ENCODE data around the gene AGT.

DNA sequence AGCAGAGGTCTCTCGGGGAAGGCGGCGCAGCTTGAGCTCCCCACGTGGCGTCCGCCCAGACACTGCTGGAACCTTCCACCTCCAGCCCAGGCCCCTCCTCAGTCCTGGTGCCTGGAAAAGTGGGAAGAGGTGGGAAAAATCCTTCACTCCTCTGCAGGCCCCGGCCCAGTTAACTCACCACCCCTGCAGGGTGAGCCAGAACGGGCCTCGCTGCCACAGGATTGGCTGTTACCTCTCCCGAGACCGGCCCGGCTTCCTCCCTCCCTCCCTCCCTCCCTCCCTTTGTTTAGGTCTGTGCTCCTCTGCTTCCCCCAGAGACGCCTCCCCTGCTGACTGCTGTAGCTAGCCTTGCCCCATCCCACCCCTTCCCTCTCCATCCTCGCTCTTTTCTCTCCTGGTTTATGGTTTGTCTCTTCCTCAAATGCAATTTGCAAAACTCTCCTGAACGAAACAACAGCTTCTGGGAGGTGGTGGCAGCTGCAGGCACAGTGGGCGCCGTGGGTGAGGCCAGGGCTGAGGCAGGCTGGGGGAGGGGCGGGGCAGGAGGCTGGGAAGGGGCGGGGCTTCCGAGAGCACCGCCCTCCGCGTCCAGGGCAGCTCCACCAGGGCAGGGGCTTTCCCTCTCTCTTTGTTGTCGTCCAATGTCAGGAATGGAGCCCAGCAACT, 39.8 kb upstream of the AGT start:
- TF ChIP-seq POLR2AphosphoS5 (IDR thresholded peaks at IDR 0.05; ENCODE audit: low read depth, low read length) (no peak), TAF1 (IDR thresholded peaks at IDR 0.05; ENCODE audit: borderline replicate concordance, low read depth, low read length) (no peak)

All from GM12892 (cell line).